NCI-H226 (cell line): ENCODE data around the gene TNFRSF8.

Source experiments
- DNase-seq: peaks from one replicate; pipeline ENCODE4 v3.0.0-alpha.2; 2015

TNFRSF8 gene

GRCh38 chr1:12177156-12177998, 114.3 kb downstream of the TNFRSF8 start:
- DNase-seq = no peak

GRCh38 chr1:12177999-12178441, 114.9 kb downstream of the TNFRSF8 start:
- DNase-seq = no peak

- no peak for DNase-seq
These were observed 115.4 kb downstream of the TNFRSF8 start for GRCh38 chr1:12178511-12178910.

- DNase-seq = no peak
These were observed 116.0 kb downstream of the TNFRSF8 start for GRCh38 chr1:12179111-12179519.

GRCh38 chr1:12179676-12180075, 116.6 kb downstream of the TNFRSF8 start:
- no peak for DNase-seq

- no peak for DNase-seq
These were observed 117.2 kb downstream of the TNFRSF8 start for GRCh38 chr1:12180315-12180714.

- no peak for DNase-seq
These were observed 117.8 kb downstream of the TNFRSF8 start for GRCh38 chr1:12180903-12181302.

GRCh38 chr1:12181568-12181967, 118.5 kb downstream of the TNFRSF8 start:
- DNase-seq = no peak

GRCh38 chr1:12182410-12182984, 119.4 kb downstream of the TNFRSF8 start:
- no peak for DNase-seq

- DNase-seq = no peak
These were observed 120.1 kb downstream of the TNFRSF8 start for GRCh38 chr1:12183095-12183794.

GRCh38 chr1:12184008-12184681, 121.0 kb downstream of the TNFRSF8 start:
- DNase-seq = no peak

GRCh38 chr1:12185036-12185917, 122.2 kb downstream of the TNFRSF8 start:
- no peak for DNase-seq

- DNase-seq = no peak
These were observed 123.0 kb downstream of the TNFRSF8 start for GRCh38 chr1:12185918-12186678.

- DNase-seq = no peak
These were observed 123.5 kb downstream of the TNFRSF8 start for GRCh38 chr1:12186679-12186985.

- no peak for DNase-seq
These were observed 125.0 kb downstream of the TNFRSF8 start for GRCh38 chr1:12188115-12188514.

GRCh38 chr1:12188657-12189327, 125.7 kb downstream of the TNFRSF8 start:
- no peak for DNase-seq

GRCh38 chr1:12189328-12189682, 126.2 kb downstream of the TNFRSF8 start:
- no peak for DNase-seq

GRCh38 chr1:12191242-12192032, 128.3 kb downstream of the TNFRSF8 start:
- DNase-seq = no peak
